Breast epithelium (tissue), 4 donors: ENCODE results near the gene CCN6. TPM values are rescaled to one million over a fixed set of nuclear protein-coding genes. Genes with fewer than 3 reads are reported as not detected.

Experiments used
- DNase-seq, 2 donors: peaks; one replicate each; pipeline ENCODE4 v3.0.0-alpha.2; 2019; ENCODE audit warnings: low spot score in 2 of 2
- H3K27ac ChIP-seq, 2 donors: fragments of 200-600 bp; sonication (generic) in 1 of 2; one replicate each; pipeline ENCODE4 v1.5.1; 2016 to 2019; ENCODE audit warnings: mild to moderate bottlenecking in 1 of 2
- H3K27me3 ChIP-seq, 2 donors: fragments of 200-600 bp; sonication (generic) in 1 of 2; one replicate each; pipeline versions ENCODE4 v1.5.1 to v1.6.0; 2017 to 2019; ENCODE audit warnings: control low read depth in 1 of 2, mild to moderate bottlenecking in 1 of 2
- H3K36me3 ChIP-seq: fragments of 200-600 bp; one replicate; pipeline ENCODE4 v1.5.1; 2019
- H3K4me1 ChIP-seq, 2 donors: fragments of 200-600 bp; sonication (generic); one replicate each; pipeline ENCODE4 v1.5.1; 2016 to 2019; ENCODE audit warnings: control low read depth in 1 of 2
- H3K4me3 ChIP-seq, 3 donors: fragments of 200-600 bp; sonication (generic); 1 replicate in 2 of 3; 2 replicates in 1 of 3; pipeline ENCODE4 v1.5.1; 2016 to 2019; ENCODE audit warnings: mild to moderate bottlenecking in 3 of 3, moderate library complexity in 2 of 3
- H3K9me3 ChIP-seq, 2 donors: fragments of 200-600 bp; sonication (generic) in 1 of 2; one replicate each; pipeline ENCODE4 v1.5.1; 2016 to 2019; ENCODE audit warnings: control low read depth in 1 of 2
- POLR2A ChIP-seq: fragments of 450-650 bp; IDR thresholded peaks from one replicate; pipeline ENCODE4 v1.6.1; 2016; ENCODE audit warnings: antibody characterized with exemption, mild to moderate bottlenecking, moderate library complexity
- POLR2AphosphoS5 ChIP-seq, 3 donors: sonication (generic); formaldehyde crosslinking; IDR thresholded peaks; one replicate each; pipeline ENCODE4 v1.6.1; 2017; ENCODE audit warnings: antibody characterized with exemption in 3 of 3
- intact Hi-C: fragments of 100-400 bp; cut with DNase I; formaldehyde crosslinking; loops from one replicate; pipeline ENCODE4 v1.15.1; 2023; ENCODE audit warnings: low total_unique reads
- total RNA-seq, 3 donors: library from RNA; depleted of rRNA; stranded (reverse); fragments of >200 nt; gene quantifications; one replicate each; pipeline ENCODE4 v1.1.0, GENCODE V29; 2016
- TF ChIP-seq, protein P1 (sequence below), 3 donors: fragments of 450-650 bp; IDR thresholded peaks; one replicate each; pipeline ENCODE4 v1.5.1; 2016 to 2017; ENCODE audit warnings: antibody characterized with exemption in 3 of 3, mild to moderate bottlenecking in 3 of 3, moderate library complexity in 3 of 3

The CCN6 gene
- total RNA-seq, 3 donors from 2014 or later = not detected

DNA sequence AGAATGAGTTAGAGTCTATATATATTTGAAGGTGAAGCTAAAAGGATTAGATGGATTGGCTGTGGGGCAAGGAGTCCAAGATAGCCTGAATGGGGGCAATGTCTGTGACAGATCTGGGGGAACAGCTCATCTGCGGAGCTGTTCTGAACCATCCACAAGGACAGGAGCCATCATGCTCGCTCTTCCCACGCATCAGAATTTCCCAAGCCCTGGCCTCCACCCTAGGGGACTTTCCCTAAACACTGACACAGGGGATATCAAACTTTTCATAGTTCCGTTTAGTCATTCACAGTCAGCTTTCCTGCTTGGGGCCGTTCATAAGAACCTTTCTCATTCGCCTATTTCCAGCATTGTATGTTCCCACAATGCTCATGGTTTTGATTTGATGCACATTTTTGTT, 37.6 kb upstream of the CCN6 start:
- Histone ChIP-seq H3K27me3 (no peaks in the 10 kb centered on the region), H3K9me3 (no peaks in the 10 kb centered on the region), H3K36me3 (no peaks in the 10 kb centered on the region), H3K4me3 (no peak overlapping the region), H3K27ac (no peak overlapping the region), H3K4me1 (peaks cover 0 to 8% of the 10 kb centered on the region in 2 donors)
- DNase-seq = no peak
- intact Hi-C loops = no loop called here
- TF ChIP-seq, protein P1, sequence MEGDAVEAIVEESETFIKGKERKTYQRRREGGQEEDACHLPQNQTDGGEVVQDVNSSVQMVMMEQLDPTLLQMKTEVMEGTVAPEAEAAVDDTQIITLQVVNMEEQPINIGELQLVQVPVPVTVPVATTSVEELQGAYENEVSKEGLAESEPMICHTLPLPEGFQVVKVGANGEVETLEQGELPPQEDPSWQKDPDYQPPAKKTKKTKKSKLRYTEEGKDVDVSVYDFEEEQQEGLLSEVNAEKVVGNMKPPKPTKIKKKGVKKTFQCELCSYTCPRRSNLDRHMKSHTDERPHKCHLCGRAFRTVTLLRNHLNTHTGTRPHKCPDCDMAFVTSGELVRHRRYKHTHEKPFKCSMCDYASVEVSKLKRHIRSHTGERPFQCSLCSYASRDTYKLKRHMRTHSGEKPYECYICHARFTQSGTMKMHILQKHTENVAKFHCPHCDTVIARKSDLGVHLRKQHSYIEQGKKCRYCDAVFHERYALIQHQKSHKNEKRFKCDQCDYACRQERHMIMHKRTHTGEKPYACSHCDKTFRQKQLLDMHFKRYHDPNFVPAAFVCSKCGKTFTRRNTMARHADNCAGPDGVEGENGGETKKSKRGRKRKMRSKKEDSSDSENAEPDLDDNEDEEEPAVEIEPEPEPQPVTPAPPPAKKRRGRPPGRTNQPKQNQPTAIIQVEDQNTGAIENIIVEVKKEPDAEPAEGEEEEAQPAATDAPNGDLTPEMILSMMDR (IDR thresholded peaks at IDR 0.05) = no peak
- no peak for TF ChIP-seq POLR2AphosphoS5 (IDR thresholded peaks at IDR 0.05)

DNA sequence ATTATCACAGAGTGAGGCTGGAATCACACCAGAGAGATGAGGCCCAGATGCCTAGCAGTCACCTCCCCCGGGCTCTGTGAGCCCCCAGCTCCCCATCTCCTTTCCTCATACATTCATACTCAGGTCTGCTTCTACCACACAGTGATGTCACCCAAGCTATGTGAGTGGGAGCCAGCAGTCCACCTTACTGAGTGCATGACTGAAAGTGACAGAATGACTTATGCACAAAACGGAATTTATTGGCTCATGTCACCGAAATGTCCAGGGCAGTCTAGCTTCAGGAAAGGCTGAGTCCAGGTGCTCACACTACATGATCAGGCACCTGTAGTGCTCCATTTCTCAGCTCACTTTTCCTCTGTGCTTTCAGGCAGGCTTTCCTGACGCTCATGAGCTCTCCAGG, 36.7 kb upstream of the CCN6 start:
- DNase-seq = no peak
- intact Hi-C loops = no loop called here
- H3K4me3 ChIP-seq = no peak overlapping the region
- H3K9me3 ChIP-seq = no peaks in the 10 kb centered on the region
- H3K27ac ChIP-seq = no peak overlapping the region
- no peaks in the 10 kb centered on the region for H3K27me3 ChIP-seq
- TF ChIP-seq POLR2AphosphoS5 (IDR thresholded peaks at IDR 0.05) (no peak), POLR2A (no peak)
- TF ChIP-seq, protein P1 (IDR thresholded peaks at IDR 0.05) = no peak
- no peaks in the 10 kb centered on the region for H3K36me3 ChIP-seq
- peaks cover 0 to 8% of the 10 kb centered on the region in 2 donors for H3K4me1 ChIP-seq

DNA sequence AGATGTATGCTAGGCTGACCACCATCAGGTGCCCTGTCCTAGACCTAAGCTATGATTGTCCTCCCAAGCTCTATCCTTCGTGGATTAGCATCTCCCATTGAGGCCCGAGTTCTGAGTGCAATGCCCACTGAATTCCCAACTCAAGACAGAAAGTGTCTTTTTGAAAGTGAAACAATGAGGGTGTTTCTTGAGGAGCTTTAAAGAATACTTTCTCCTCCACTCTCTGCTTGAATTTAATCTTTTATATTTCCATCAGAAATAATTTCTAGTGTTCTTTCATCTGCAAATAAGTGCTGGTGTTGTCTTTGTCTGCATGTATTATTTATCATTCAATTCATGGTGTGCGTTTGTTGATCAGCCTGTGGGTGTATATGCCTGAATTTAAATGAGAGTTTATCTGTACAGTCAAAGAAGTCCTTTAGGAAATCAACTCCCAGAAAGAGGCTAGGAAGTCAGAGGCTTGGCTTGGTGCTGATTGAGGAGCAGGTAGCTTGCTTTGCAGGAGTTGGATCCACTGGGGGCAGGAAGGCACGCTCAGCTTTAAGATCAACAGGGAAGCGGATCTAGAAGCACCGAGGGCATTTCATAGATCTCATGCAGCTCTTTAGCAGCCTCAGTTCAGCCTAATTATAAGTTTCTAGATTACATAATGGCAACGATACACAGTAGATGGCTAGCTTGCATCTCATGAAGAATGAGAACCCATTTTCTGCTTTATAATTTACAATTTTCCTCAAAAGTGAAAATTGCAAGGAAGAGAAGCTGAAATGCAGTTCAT, 36.0 kb upstream of the CCN6 start:
- no peaks in the 10 kb centered on the region for H3K36me3 ChIP-seq
- H3K27me3 ChIP-seq = no peaks in the 10 kb centered on the region
- H3K9me3 ChIP-seq = no peaks in the 10 kb centered on the region
- H3K4me1 ChIP-seq = peaks cover 0 to 8% of the 10 kb centered on the region in 2 donors
- TF ChIP-seq POLR2A = no peak
- no peak for TF ChIP-seq POLR2AphosphoS5 (IDR thresholded peaks at IDR 0.05)
- TF ChIP-seq, protein P1 (IDR thresholded peaks at IDR 0.05) = no peak
- no peak for DNase-seq
- H3K4me3 ChIP-seq = no peak overlapping the region
- no peak overlapping the region for H3K27ac ChIP-seq
- intact Hi-C loops = no loop called here

DNA sequence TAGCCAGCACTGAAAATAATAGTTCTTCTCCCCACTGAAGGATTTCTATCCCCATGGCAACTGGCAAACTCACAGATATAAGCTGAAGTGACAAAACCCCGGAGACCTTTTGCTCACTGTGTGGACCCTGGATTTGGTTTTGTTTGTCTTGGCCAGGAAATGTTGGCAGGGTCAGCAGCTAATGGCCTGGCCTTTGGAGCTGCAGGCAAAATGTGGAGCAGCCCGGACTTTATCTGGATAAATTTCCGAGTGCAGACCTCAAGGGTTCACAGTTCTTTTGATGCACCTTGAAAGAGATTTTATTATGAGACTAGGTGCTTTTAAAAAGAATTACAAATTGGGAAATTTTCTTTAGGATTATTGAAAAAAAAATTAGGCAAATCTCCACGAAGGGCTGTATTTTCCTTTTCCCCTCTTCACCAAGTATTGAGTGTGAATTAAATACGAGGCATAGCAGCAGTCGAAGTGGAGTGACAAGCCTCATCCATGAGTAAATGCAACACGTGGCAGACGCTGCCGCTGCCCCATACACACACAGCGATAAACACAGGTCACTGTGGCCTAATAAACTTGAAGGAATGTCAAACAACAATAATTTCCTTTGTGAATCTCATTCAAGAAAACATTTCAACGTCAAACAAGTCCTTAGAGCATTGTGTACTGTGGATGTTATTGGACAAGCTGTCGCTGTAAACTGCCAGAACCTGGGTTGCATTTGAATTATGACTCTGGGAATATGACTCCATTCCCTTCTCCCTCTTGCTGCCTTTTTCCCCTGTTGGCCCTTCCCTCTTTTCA, 35.1 kb upstream of the CCN6 start:
- H3K4me1 ChIP-seq = peaks cover 0 to 8% of the 10 kb centered on the region in 2 donors
- intact Hi-C loops = no loop called here
- TF ChIP-seq, protein P1 (IDR thresholded peaks at IDR 0.05) = no peak
- TF ChIP-seq POLR2AphosphoS5 (IDR thresholded peaks at IDR 0.05) = peak in 1 of 3 donors; percentile 33
- no peaks in the 10 kb centered on the region for H3K9me3 ChIP-seq
- DNase-seq = no peak
- H3K4me3 ChIP-seq = no peak overlapping the region
- no peak overlapping the region for H3K27ac ChIP-seq
- H3K36me3 ChIP-seq = no peaks in the 10 kb centered on the region
- H3K27me3 ChIP-seq = no peaks in the 10 kb centered on the region

DNA sequence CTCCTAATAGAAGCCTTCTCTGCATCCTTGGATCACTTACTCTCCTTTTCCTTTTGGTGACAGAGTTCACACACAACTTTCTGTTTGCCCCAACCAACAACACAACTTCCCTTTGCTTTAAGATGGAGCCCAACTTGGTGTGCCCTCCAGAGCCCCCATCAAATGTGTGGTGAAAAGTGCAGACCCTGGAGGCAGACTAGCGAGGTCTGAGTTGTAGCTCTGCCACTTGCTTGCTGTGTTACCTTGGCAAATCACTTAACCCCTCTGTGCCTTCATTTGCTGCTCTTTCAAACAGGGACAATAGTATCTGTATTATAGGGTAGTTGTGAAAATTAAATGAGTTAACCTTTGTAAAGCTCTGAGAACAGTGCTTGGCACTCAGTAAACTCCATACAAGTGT, 34.3 kb upstream of the CCN6 start:
- Histone ChIP-seq H3K9me3 (no peaks in the 10 kb centered on the region), H3K36me3 (no peaks in the 10 kb centered on the region), H3K27me3 (no peaks in the 10 kb centered on the region), H3K4me1 (peaks cover 0 to 8% of the 10 kb centered on the region in 2 donors), H3K27ac (no peak overlapping the region), H3K4me3 (no peak overlapping the region)
- intact Hi-C loops = no loop called here
- TF ChIP-seq POLR2AphosphoS5 (IDR thresholded peaks at IDR 0.05) (no peak), POLR2A (no peak)
- TF ChIP-seq, protein P1 (IDR thresholded peaks at IDR 0.05) = no peak
- no peak for DNase-seq
